SU-DHL-6 (cell line): ENCODE measurements around the gene KCNK3.
A peak's percentile ranks its signal among the peaks of the same experiment; 100 is the strongest.

Source experiments
- H2AFZ ChIP-seq: fragments of 200-600 bp; sonication (generic); 2 replicates; pipeline ENCODE4 v1.6.1; 2014; ENCODE audit warnings: low read depth, mild to moderate bottlenecking, moderate library complexity, mixed read lengths, antibody characterized with exemption, low read length; ENCODE audit not compliant: severe bottlenecking
- H3F3A ChIP-seq: fragments of 200-600 bp; shearing (Covaris generic); 2 replicates; pipeline ENCODE4 v1.6.0; 2016; ENCODE audit warnings: antibody characterized with exemption, mild to moderate bottlenecking; ENCODE audit not compliant: insufficient read depth
- H3K27ac ChIP-seq: fragments of 200-600 bp; sonication (generic); 2 replicates; pipeline ENCODE4 v1.5.1; 2016; ENCODE audit warnings: low read depth, mild to moderate bottlenecking, low read length, moderate library complexity, mixed read lengths
- H3K27me3 ChIP-seq: fragments of 200-600 bp; sonication (generic), shearing (Covaris generic); 2 replicates; pipeline ENCODE4 v1.6.0; 2014; ENCODE audit warnings: mild to moderate bottlenecking, low read length
- H3K36me3 ChIP-seq: fragments of 200-600 bp; sonication (generic); 2 replicates; pipeline ENCODE4 v1.6.1; 2014; ENCODE audit warnings: mild to moderate bottlenecking, low read length, mixed read lengths
- H3K4me2 ChIP-seq: fragments of 300-600, 200-600 bp; shearing (Covaris generic), sonication (generic); 2 replicates; pipeline ENCODE4 v1.6.0; 2014; ENCODE audit warnings: low read length, low read depth, mild to moderate bottlenecking; ENCODE audit not compliant: poor library complexity, severe bottlenecking
- H3K4me3 ChIP-seq: fragments of 200-600 bp; sonication (generic); 2 replicates; pipeline ENCODE4 v1.5.1; 2014; ENCODE audit warnings: antibody characterized with exemption, low read length, mild to moderate bottlenecking, mixed read lengths; ENCODE audit not compliant: insufficient read depth, poor library complexity, severe bottlenecking
- H3K79me2 ChIP-seq: fragments of 200-600 bp; sonication (generic); 2 replicates; pipeline ENCODE4 v1.6.1; 2014; ENCODE audit warnings: mild to moderate bottlenecking, low read length, moderate library complexity; ENCODE audit not compliant: insufficient read depth
- H3K9ac ChIP-seq: fragments of 200-600 bp; sonication (generic); 2 replicates; pipeline ENCODE4 v1.7.0; 2014; ENCODE audit warnings: mild to moderate bottlenecking, low read length
- H3K9me2 ChIP-seq: fragments of 200-600 bp; sonication (generic); replicated peaks from 2 replicates; pipeline ENCODE4 v1.6.1; 2014; ENCODE audit warnings: low read length; ENCODE audit not compliant: insufficient read depth
- H3K9me3 ChIP-seq: fragments of 200-600 bp; sonication (generic); 2 replicates; pipeline ENCODE4 v1.6.1; 2014; ENCODE audit warnings: low read length, mixed read lengths; ENCODE audit not compliant: insufficient read depth
- H4K20me1 ChIP-seq: fragments of 200-600 bp; sonication (generic); 2 replicates; pipeline ENCODE4 v1.6.1; 2014; ENCODE audit warnings: low read depth, mild to moderate bottlenecking, antibody characterized with exemption, low read length, moderate library complexity, mixed read lengths
- CTCF ChIP-seq: fragments of 200-600 bp; sonication (generic); IDR thresholded peaks from one replicate; pipeline ENCODE4 v1.5.1; 2017; ENCODE audit warnings: antibody characterized with exemption, mild to moderate bottlenecking, low read length, moderate library complexity; ENCODE audit not compliant: insufficient read depth, poor library complexity, severe bottlenecking
- EZH2phosphoT487 ChIP-seq: fragments of 200-600 bp; sonication (generic), shearing (Covaris generic); conservative IDR thresholded peaks from 2 replicates; pipeline ENCODE4 v1.6.1; 2018; ENCODE audit warnings: mild to moderate bottlenecking, antibody characterized with exemption, low read length, moderate library complexity, mixed read lengths

The KCNK3 gene

GRCh38 chr2:26768759-26769088 is 76.2 kb downstream of the KCNK3 start:
- Histone ChIP-seq H2AFZ (no peak overlapping the region), H3K27me3 (no peaks in the 10 kb centered on the region), H3K79me2 (peaks cover 37% of the 10 kb centered on the region), H4K20me1 (no peaks in the 10 kb centered on the region), H3K27ac (no peak overlapping the region), H3K9me3 (no peaks in the 10 kb centered on the region), H3K36me3 (no peaks in the 10 kb centered on the region), H3K9me2 (no peaks in the 10 kb centered on the region), H3K9ac (no peak overlapping the region), H3K4me3 (no peak overlapping the region), H3F3A (no peaks in the 10 kb centered on the region), H3K4me2 (no peak overlapping the region)
- no peak for TF ChIP-seq EZH2phosphoT487
- TF ChIP-seq CTCF, result no peak

GRCh38 chr2:26769089-26769761 is 76.7 kb downstream of the KCNK3 start:
- H2AFZ ChIP-seq, result no peak overlapping the region
- TF ChIP-seq CTCF (no peak), EZH2phosphoT487 (no peak)
- H4K20me1 ChIP-seq, result no peaks in the 10 kb centered on the region
- H3K9ac ChIP-seq, result no peak overlapping the region
- H3F3A ChIP-seq, result no peaks in the 10 kb centered on the region
- no peak overlapping the region for H3K27ac ChIP-seq
- no peak overlapping the region for H3K4me3 ChIP-seq
- H3K27me3 ChIP-seq, result no peaks in the 10 kb centered on the region
- peaks cover 37% of the 10 kb centered on the region for H3K79me2 ChIP-seq
- no peaks in the 10 kb centered on the region for H3K9me2 ChIP-seq
- no peak overlapping the region for H3K4me2 ChIP-seq
- no peaks in the 10 kb centered on the region for H3K36me3 ChIP-seq
- no peaks in the 10 kb centered on the region for H3K9me3 ChIP-seq

- no peak overlapping the region for H3K9ac ChIP-seq
- H3K9me2 ChIP-seq, result no peaks in the 10 kb centered on the region
- H3K27ac ChIP-seq, result no peak overlapping the region
- no peaks in the 10 kb centered on the region for H3K27me3 ChIP-seq
- no peak overlapping the region for H2AFZ ChIP-seq
- no peaks in the 10 kb centered on the region for H3K9me3 ChIP-seq
- H3K4me3 ChIP-seq, result no peak overlapping the region
- H3K79me2 ChIP-seq, result peaks cover 19% of the 10 kb centered on the region
- no peak for TF ChIP-seq EZH2phosphoT487
- TF ChIP-seq CTCF, result peak; percentile 15
- H4K20me1 ChIP-seq, result no peaks in the 10 kb centered on the region
- no peaks in the 10 kb centered on the region for H3K36me3 ChIP-seq
- no peaks in the 10 kb centered on the region for H3F3A ChIP-seq
- H3K4me2 ChIP-seq, result no peak overlapping the region
These were observed 78.6 kb downstream of the KCNK3 start for GRCh38 chr2:26770986-26771586.
